Activated CD8-positive, alpha-beta memory T cell treated with anti-CD3 and anti-CD28 coated beads, Interleukin-2, amount 10 ng/mL, durations not matched to agents 7 days and 5 days (primary cell): Measurements from ENCODE around the gene FRMPD1. TPM values are rescaled to one million over a fixed set of nuclear protein-coding genes. Genes with fewer than 3 reads are reported as not detected.
"Not testable (repeated sequence)": the region's sequence is repeated elsewhere in the genome, so short reads cannot be mapped to it uniquely, and the experiment has no call there.

ENCODE experiments used
- ATAC-seq: fragments of 150-1000 bp; cut with Tn5 transposase; one replicate; pipeline ENCODE4 v1.10.0; 2021; ENCODE audit warnings: moderate library complexity
- CTCF ChIA-PET: fragments of 350-600 bp; sonication (Branson Sonifier 250); formaldehyde crosslinking; loops from one replicate; lab custom pipeline; 2021; ENCODE audit warnings: antibody characterized with exemption; lab: Charles Lee
- DNase-seq: peaks from one replicate; pipeline ENCODE4 v3.0.0-alpha.2; 2020
- H3K27ac Mint-ChIP-seq: one replicate; pipeline ENCODE4 v1.8.0; 2021; ENCODE audit warnings: mild to moderate bottlenecking, mixed read lengths
- H3K27me3 Mint-ChIP-seq: one replicate; pipeline ENCODE4 v1.8.0; 2021; ENCODE audit warnings: mixed read lengths
- H3K36me3 Mint-ChIP-seq: one replicate; pipeline ENCODE4 v1.8.0; 2021; ENCODE audit warnings: mild to moderate bottlenecking, mixed read lengths
- H3K4me1 Mint-ChIP-seq: one replicate; pipeline ENCODE4 v1.8.0; 2021; ENCODE audit warnings: mixed read lengths
- H3K4me3 Mint-ChIP-seq: one replicate; pipeline ENCODE4 v1.8.0; 2021; ENCODE audit warnings: mild to moderate bottlenecking, moderate library complexity, mixed read lengths
- H3K9me3 Mint-ChIP-seq: one replicate; pipeline ENCODE4 v1.8.0; 2022; ENCODE audit warnings: low read depth, mixed read lengths
- total RNA-seq, 2 experiments: library from RNA; stranded (reverse); gene quantifications; one replicate each; pipeline ENCODE4 v1.2.3, GENCODE V29; 2021

Gene FRMPD1, protein sequence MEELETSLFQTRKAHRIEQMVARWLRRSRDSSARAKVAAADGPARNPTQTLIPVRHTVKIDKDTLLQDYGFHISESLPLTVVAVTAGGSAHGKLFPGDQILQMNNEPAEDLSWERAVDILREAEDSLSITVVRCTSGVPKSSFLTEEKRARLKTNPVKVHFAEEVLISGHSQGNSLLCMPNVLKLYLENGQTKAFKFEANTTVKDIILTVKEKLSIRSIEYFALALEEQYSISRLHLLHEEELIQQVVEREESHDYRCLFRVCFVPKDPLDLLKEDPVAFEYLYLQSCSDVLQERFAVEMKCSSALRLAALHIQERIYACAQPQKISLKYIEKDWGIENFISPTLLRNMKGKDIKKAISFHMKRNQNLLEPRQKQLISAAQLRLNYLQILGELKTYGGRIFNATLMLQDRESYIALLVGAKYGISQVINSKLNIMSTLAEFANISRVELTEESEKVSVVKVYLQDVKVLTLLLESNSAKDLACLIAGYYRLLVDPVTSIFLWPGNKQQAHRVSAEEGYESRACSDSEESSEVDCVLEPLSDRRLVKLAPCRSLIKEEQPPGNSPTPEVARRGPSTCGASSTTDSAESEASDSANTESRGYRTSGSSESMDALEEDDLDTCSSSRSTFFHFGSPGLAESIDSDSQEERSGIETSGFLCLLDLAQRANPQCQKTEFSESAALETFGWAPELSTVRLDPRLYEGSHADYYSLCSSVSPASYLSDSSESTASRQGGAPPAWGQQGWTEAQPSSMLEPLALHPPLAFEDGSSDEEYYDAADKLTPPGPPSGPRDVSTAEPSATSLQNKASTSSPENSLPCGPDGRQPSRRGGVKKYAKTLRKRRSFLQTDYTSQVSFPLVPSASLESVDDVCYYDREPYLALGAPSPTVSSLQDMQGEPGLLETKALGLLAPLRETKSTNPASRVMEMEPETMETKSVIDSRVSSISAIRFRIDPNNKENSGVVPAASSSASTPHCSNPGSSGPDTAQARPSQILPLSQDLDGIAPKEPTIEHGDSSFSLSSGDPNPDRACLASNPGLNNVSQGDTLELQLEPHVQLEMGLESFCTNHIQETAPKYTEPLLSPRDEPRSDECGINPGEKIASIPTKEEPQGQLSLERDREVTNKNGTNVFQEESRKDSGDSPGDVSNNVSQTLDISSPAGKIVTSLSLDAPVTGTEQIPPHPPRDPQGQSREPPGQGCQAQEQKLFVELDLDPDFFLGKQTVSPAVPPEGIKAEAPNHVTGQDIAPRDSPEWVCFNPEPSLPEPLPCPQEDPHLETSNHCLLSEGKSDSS (N-terminal part only)
- not detected for total RNA-seq

DNA sequence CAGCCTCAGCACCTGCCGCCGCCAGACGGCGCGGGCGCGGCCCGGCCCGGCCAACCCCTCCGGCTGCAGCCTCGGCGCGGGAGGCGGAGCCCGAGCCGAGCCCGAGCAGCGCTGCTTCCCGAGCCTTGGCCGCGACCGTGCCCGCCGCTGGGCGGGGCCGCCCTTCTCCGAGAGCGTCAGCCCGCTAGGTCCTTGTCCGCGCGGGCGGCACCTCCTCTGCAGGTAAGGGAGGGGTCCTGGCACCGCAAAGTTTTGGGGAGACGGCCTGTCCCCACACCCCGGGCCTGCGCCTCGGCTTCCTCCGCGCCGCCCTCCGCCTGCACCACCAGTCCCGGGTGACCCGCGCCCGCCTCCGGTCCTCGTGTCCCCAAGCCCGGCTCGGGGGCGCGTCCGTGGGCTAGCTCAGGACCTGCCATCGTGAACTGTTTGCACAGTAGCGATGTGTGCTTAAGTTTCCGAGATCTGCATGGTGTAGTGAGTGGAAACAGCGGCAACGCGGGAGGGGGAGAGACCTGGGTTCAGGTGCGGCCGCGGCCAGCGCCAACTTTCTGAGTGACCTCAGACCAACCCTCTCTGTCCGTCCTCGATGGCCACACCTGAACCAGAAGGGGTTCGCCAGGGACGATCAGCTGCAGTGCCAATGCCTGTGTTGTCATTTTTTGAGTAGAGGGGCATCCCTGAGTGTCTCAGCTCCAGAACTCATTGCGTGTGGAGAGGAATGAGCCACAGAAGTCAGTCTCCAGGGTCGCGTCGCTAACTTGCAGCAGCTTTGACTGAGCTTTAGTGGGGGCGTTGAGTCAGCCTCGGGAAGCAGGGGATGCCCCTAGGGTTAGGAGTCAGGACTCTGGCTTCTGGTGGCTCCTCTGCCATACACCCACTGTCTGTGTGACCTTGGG lies at the start of gene FRMPD1:
TSS of gene FRMPD1 (plus strand) at position 82 of the 896 bp plus-strand sequence. CDS start 41,688 bp downstream, outside the sequence.
- DNase-seq (peak; percentile 64), ATAC-seq (peak; percentile 95)
- H3K4me3 Mint-ChIP-seq = peak within 1 kb of the TSS; percentile 44
- CTCF ChIA-PET = interaction anchor here (0.9 to 1.5 kb wide), 2 partner anchors 18 to 169 kb away, joined by 3 to 4 read pairs; no protein-coding TSS in a partner anchor
- H3K27me3 Mint-ChIP-seq = peaks cover 74% of the 10 kb centered on the region
- no peaks in the 10 kb centered on the region for H3K36me3 Mint-ChIP-seq
- peaks cover 7% of the 10 kb centered on the region for H3K4me1 Mint-ChIP-seq
- H3K27ac Mint-ChIP-seq = no peak within 1 kb of the TSS
- H3K9me3 Mint-ChIP-seq = no peaks in the 10 kb centered on the region

DNA sequence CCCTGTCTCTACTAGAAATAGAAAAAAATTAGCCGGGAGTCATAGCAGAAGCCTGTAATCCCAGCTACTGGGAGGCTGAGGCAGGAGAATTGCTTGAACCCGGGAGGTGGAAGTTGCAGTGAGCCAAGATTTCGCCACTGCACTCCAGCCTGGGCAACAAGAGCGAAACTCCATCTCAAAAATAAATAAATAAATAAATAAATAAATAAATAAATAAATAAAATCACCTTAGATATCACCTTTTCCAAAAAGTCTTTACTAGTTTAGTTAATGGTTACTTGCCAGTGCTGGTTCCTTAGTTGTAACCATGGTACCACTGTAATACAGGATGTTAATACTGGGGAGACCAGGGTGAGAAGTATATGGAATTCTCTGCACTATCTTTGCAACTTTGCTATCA lies 48.7 kb upstream of the FRMPD1 start:
- CTCF ChIA-PET, H3K36me3 Mint-ChIP-seq: not testable (repeated sequence)

DNA sequence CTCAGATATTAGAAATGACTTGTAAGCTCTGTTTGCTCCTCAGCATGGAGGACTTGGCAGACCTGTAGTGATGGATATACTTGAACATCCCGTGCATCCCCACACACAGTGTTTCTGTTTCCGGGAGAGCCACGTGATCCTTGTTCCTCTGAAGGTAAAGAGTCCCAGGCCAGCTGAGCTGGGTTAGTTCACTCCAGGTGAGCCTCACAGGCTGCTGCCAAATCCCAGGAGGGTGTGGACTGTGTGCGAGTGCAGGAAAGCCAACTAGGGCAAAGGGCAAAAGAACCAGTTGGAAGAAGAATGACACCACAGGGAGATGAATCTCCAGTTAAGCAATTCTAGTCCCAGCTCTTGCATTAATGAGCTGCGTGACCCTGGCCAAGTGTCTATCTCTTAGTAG lies 47.9 kb upstream of the FRMPD1 start:
- ATAC-seq (no peak), DNase-seq (no peak)
- H3K9me3 Mint-ChIP-seq = no peaks in the 10 kb centered on the region
- no peaks in the 10 kb centered on the region for H3K4me1 Mint-ChIP-seq
- H3K4me3 Mint-ChIP-seq = no peak overlapping the region
- CTCF ChIA-PET = no interaction called here
- no peak overlapping the region for H3K27ac Mint-ChIP-seq
- peaks cover 52% of the 10 kb centered on the region for H3K27me3 Mint-ChIP-seq
- no peaks in the 10 kb centered on the region for H3K36me3 Mint-ChIP-seq

More for the DNA sequence above, 48.7 kb upstream of the FRMPD1 start:
- not testable (repeated sequence) for H3K4me1 Mint-ChIP-seq, DNase-seq, H3K27ac Mint-ChIP-seq, ATAC-seq, H3K9me3 Mint-ChIP-seq, H3K4me3 Mint-ChIP-seq
- peaks cover 49% of the 10 kb centered on the region for H3K27me3 Mint-ChIP-seq

DNA sequence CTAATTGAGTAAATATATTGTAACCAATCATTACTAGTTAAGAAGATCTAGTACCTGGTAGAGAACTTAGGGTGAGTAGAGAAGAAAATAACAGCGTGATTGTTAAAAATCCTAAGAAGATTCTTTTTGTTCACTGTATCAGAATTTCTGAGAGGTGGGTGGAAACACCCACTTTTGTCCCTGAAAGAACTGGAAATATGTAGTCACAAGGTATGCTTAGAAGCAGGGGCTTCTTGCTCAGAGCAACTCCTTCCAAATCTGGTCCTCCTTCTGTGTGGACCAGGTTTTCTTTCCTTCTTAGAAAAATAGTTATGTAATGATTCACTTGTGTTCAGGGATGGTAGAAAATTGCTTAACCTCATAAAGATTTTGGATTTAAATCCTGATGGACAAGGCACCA lies 46.5 kb upstream of the FRMPD1 start:
- CTCF ChIA-PET = no interaction called here
- ATAC-seq (no peak), DNase-seq (no peak)
- H3K27ac Mint-ChIP-seq = no peak overlapping the region
- H3K36me3 Mint-ChIP-seq = no peaks in the 10 kb centered on the region
- H3K9me3 Mint-ChIP-seq = no peaks in the 10 kb centered on the region
- H3K27me3 Mint-ChIP-seq = peaks cover 57% of the 10 kb centered on the region
- H3K4me3 Mint-ChIP-seq = no peak overlapping the region
- H3K4me1 Mint-ChIP-seq = no peaks in the 10 kb centered on the region

DNA sequence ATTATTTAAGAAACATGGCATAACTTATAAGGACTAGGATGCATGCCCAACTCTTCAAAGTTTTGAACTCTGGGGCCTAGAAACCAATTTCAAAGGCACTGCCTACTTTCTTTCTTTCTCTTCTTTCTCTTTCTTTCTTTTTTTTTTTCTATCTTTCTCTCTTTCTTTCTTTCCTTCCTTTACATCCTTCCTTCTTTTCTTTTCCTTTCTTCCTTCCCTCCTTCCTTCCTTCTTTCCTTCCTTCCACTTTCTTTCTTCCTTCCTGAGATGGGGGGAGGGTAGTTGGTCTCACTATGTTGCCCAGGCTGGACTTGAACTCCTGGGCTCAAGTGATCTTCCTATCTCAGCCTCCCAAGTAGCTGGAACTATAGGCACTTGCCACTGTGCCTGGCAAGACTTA lies 42.5 kb upstream of the FRMPD1 start:
- DNase-seq = no peak
- Mint-ChIP-seq H3K4me3 (no peak overlapping the region), H3K9me3 (no peaks in the 10 kb centered on the region), H3K4me1 (no peaks in the 10 kb centered on the region), H3K27ac (no peak overlapping the region), H3K27me3 (peaks cover 48% of the 10 kb centered on the region), H3K36me3 (no peaks in the 10 kb centered on the region)
- CTCF ChIA-PET = no interaction called here
- no peak for ATAC-seq

DNA sequence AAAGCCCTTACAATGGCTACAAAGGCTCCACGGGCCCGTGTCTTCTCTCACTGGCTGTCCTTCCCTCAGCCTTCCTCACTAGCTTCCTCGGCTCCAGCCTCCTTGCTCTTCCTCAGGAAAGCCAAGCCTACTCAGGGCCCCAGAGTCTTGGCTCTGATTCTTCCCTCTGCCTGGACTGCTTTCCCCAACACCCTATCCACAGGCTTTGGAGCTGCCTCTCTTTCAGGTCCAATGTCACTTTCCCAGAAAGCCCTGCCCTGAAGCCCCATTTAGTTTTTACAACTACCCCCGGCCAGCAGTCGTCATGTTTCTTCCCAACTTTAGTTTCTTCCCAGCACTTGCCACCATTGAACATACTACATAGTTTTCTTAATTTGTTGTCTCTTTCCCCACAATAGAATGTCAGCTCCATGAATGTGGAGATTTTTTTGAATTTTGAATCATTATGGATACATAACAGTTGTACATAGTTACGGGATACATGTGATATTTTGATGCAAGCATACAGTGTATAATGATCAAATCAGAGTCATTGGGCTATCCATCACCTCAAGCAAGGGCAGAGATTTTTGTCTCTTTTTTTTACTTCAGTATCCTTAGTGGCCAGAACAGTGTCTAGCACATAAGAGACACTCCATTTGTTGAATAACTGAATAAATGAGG lies 40.9 kb upstream of the FRMPD1 start:
- no peak overlapping the region for H3K4me3 Mint-ChIP-seq
- H3K36me3 Mint-ChIP-seq = no peaks in the 10 kb centered on the region
- peaks cover 44% of the 10 kb centered on the region for H3K27me3 Mint-ChIP-seq
- no peaks in the 10 kb centered on the region for H3K4me1 Mint-ChIP-seq
- H3K9me3 Mint-ChIP-seq = no peaks in the 10 kb centered on the region
- DNase-seq = no peak
- ATAC-seq = no peak
- no peak overlapping the region for H3K27ac Mint-ChIP-seq
- CTCF ChIA-PET = no interaction called here

DNA sequence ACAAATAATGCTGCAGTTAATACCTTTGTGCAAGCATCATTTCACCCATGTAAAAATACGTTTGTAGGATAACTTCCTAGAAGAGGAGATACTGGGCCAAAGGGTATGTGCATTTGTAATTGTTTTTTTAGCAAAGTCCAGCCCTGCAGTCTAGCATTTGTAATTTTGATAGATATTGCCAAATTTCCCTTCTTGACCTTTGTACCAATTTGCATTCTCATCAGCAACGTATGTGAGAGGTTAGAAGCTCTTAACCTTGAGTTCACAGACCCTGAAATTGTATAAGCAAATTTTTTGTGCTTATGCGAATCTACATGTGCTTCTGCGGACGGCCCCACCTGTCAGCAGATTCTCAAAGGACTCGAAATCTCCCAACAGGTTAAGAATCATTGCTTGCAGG lies 39.7 kb upstream of the FRMPD1 start:
- Mint-ChIP-seq H3K27me3 (peaks cover 40% of the 10 kb centered on the region), H3K36me3 (no peaks in the 10 kb centered on the region)

DNA sequence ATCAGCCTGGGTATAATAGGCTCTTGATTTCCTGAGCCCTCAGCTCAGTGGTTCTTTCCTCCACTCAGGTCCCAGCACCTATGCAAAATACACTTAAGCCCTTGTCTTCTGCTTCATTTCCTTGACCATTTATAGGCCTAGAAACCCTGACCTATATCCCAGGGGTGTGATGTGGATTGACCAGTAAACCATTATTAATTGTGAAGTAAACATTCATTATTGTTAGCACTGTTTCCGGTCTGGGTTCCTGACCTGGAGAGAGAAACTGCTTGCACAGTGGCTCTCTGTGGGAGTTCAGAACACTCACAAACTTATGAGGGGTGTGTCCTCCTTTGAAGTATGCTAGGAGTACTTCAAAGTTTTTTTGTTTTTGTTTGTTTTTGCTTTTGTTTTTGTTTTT lies 38.8 kb upstream of the FRMPD1 start:
- Mint-ChIP-seq H3K27me3 (peaks cover 37% of the 10 kb centered on the region), H3K4me3 (no peak overlapping the region), H3K9me3 (no peaks in the 10 kb centered on the region), H3K27ac (no peak overlapping the region), H3K36me3 (no peaks in the 10 kb centered on the region), H3K4me1 (no peaks in the 10 kb centered on the region)
- ATAC-seq (no peak), DNase-seq (no peak)
- CTCF ChIA-PET = no interaction called here

More for the DNA sequence above, 39.7 kb upstream of the FRMPD1 start:
- ATAC-seq (no peak), DNase-seq (no peak)
- H3K4me1 Mint-ChIP-seq = no peaks in the 10 kb centered on the region
- no peaks in the 10 kb centered on the region for H3K9me3 Mint-ChIP-seq
- CTCF ChIA-PET = no interaction called here
- no peak overlapping the region for H3K27ac Mint-ChIP-seq
- no peak overlapping the region for H3K4me3 Mint-ChIP-seq

DNA sequence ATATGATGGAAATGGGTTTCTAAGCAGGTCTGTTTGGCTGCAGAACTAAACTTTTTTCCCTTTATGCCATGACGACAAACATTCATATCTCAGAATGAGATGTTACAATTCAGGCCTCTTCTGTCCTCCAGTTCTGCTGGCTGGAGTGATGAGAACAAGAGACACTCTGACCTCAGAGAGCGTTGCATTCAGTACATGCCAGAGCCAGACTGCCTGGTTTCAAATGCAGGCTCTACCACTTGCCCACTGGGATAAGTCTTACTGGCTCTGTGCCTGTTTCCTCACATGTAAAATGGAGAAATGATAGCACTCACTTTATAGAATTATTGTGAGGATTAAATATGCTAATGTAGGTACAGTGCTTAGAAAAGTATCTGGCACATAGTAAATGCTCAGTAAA lies 33.6 kb upstream of the FRMPD1 start:
- Mint-ChIP-seq H3K9me3 (no peaks in the 10 kb centered on the region), H3K27ac (no peak overlapping the region), H3K27me3 (peaks cover 20% of the 10 kb centered on the region), H3K36me3 (no peaks in the 10 kb centered on the region), H3K4me1 (peaks cover 4% of the 10 kb centered on the region), H3K4me3 (no peak overlapping the region)
- CTCF ChIA-PET = no interaction called here
- DNase-seq = no peak
- ATAC-seq = no peak

DNA sequence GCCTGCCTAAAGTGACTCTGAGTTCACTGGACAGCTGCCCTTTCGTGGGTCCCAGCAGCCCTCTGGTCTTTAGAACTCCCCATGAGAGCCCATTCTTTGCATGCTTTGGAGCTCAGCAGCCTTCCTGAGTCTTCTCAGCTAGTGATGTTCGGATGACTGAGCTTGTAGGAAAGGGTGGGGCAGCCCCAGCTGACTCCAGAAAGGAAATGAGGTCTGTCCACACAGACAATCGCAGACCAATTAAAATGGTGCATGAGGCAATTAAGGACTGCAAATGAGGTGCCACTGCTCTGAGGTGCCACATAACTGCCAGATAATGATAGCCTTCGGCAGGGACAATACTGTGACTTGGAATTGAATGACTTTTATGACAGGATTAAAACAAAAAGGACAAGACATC lies 32.9 kb upstream of the FRMPD1 start:
- DNase-seq (no peak), ATAC-seq (no peak)
- CTCF ChIA-PET = no interaction called here
- Mint-ChIP-seq H3K36me3 (no peaks in the 10 kb centered on the region), H3K4me3 (no peak overlapping the region), H3K27me3 (peaks cover 17% of the 10 kb centered on the region), H3K4me1 (peaks cover 4% of the 10 kb centered on the region), H3K27ac (no peak overlapping the region), H3K9me3 (no peaks in the 10 kb centered on the region)

DNA sequence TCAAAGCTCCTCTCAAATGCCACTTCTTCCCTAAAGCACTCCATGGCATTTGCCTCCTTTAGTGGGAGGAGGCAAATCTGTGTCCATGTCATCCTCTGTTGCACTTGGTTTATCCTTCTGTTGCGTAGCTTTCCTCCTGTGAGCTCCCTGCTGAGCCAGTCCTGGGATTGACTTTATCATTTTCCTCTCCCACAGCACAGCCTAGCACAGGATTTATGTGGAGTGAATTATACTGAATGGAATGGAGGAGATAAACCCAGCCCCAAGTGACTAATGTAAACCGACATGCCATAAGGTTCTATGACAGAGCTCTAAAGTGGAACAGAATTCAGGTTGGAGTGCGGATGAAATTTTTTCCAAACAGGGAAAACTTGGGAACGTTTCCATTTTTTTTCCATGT lies 31.9 kb upstream of the FRMPD1 start:
- H3K27me3 Mint-ChIP-seq = peaks cover 11% of the 10 kb centered on the region
- ATAC-seq (no peak), DNase-seq (no peak)
- no peak overlapping the region for H3K4me3 Mint-ChIP-seq
- CTCF ChIA-PET = no interaction called here
- no peaks in the 10 kb centered on the region for H3K36me3 Mint-ChIP-seq
- H3K9me3 Mint-ChIP-seq = no peaks in the 10 kb centered on the region
- no peak overlapping the region for H3K27ac Mint-ChIP-seq
- peaks cover 4% of the 10 kb centered on the region for H3K4me1 Mint-ChIP-seq

DNA sequence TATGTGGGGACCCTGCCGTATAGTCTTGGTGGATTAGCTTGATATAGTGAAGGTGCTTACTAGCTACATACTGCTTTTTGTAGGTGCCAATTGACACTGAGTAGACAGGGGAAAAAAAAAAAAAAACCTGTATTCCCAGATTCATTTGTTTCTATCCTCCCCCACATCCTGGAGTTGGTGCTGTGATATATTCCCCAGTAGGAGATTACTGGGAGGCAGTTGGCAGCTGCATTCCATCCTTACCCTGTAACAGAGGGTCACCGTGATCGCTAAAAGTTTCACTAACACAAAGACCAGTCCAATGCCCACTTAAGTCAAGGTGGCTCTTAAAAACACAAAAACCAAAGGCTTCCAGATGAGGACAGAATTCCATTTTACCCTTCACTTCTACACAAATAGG lies 30.9 kb upstream of the FRMPD1 start:
- Mint-ChIP-seq H3K27me3 (peaks cover 11% of the 10 kb centered on the region), H3K36me3 (no peaks in the 10 kb centered on the region), H3K4me1 (peaks cover 4% of the 10 kb centered on the region), H3K27ac (no peak overlapping the region), H3K9me3 (no peaks in the 10 kb centered on the region), H3K4me3 (no peak overlapping the region)
- ATAC-seq (no peak), DNase-seq (no peak)
- CTCF ChIA-PET = no interaction called here
